Fibroblast of pulmonary artery (primary cell): Measurements from ENCODE around the gene USP44.

Experiments
- DNase-seq: peaks from one replicate; pipeline ENCODE4 v3.0.0-alpha.2; 2010; ENCODE audit warnings: low read depth
- H3K4me3 ChIP-seq: replicated peaks from 2 replicates; pipeline ENCODE4 v1.5.1; 2011; ENCODE audit warnings: low read depth, mild to moderate bottlenecking, control low read depth, low read length, moderate library complexity
- TF ChIP-seq, protein P1 (sequence below): IDR thresholded peaks from 2 replicates; pipeline ENCODE4 v1.5.1; 2011; ENCODE audit warnings: mild to moderate bottlenecking, control low read depth, low read length, inconsistent platforms; ENCODE audit errors: missing control alignments

Gene USP44

GRCh38 chr12:95541436-95541835 is 9.8 kb downstream of the USP44 start:
- TF ChIP-seq, protein P1, sequence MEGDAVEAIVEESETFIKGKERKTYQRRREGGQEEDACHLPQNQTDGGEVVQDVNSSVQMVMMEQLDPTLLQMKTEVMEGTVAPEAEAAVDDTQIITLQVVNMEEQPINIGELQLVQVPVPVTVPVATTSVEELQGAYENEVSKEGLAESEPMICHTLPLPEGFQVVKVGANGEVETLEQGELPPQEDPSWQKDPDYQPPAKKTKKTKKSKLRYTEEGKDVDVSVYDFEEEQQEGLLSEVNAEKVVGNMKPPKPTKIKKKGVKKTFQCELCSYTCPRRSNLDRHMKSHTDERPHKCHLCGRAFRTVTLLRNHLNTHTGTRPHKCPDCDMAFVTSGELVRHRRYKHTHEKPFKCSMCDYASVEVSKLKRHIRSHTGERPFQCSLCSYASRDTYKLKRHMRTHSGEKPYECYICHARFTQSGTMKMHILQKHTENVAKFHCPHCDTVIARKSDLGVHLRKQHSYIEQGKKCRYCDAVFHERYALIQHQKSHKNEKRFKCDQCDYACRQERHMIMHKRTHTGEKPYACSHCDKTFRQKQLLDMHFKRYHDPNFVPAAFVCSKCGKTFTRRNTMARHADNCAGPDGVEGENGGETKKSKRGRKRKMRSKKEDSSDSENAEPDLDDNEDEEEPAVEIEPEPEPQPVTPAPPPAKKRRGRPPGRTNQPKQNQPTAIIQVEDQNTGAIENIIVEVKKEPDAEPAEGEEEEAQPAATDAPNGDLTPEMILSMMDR: no peak
- no peak for DNase-seq
- H3K4me3 ChIP-seq: no peak overlapping the region

GRCh38 chr12:95538656-95539055 is 12.6 kb downstream of the USP44 start:
- TF ChIP-seq, protein P1: no peak
- H3K4me3 ChIP-seq: no peak overlapping the region
- no peak for DNase-seq

- no peak for DNase-seq
Measured at GRCh38 chr12:95538006-95538405, 13.3 kb downstream of the USP44 start.

GRCh38 chr12:95533985-95534384 is 17.3 kb downstream of the USP44 start:
- H3K4me3 ChIP-seq: no peak overlapping the region
- TF ChIP-seq, protein P1: no peak
- DNase-seq: no peak

More at GRCh38 chr12:95538006-95538405, 13.3 kb downstream of the USP44 start:
- TF ChIP-seq, protein P1: no peak
- no peak overlapping the region for H3K4me3 ChIP-seq

DNA sequence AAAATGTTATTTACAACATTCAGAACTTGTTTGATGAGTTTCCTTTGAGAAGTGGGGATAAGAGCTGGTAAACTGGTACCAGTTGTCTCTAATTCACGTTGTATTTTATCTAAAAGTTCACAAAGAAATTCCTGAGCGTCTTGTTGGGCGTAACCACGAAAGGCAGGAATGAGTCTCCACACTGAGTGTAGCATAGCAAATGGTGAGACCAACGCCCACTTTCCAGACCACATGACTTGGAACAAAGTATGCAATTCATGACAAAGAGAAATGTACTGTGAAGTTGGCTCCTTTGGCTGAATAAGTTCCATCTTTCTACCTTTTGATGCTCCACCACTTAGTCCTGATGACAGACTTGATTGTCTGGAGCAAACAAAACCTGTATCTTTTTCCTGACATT is 18.4 kb downstream of the USP44 start:
- peak; percentile 47 for DNase-seq
- TF ChIP-seq, protein P1: no peak

DNA sequence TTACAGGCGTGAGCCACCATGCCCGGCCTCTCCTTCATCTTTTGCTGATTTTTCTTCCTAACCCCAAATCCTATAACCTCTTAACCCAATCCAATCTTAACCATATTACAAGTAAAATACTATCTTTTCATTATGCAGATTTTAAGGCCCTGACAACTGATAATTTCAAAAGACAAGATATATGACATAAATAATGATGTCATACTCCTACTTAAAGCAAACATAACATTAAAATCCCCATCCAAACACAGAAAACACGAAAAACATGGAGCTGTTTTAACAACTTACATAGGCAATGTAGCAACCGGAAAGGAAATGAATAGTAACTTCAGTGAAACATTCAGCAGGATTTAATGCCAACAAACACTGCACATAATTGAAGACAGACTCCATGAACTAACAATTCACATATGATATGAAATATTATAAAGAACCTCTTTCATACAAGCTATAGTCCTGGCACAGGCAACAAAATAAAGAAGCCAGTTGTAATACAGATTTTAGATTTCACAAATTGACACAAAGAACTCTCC is 21.5 kb downstream of the USP44 start:
- DNase-seq: peak; percentile 9
- no peak overlapping the region for H3K4me3 ChIP-seq
- TF ChIP-seq, protein P1: no peak

More for the DNA sequence above, 18.4 kb downstream of the USP44 start:
- no peak overlapping the region for H3K4me3 ChIP-seq

DNA sequence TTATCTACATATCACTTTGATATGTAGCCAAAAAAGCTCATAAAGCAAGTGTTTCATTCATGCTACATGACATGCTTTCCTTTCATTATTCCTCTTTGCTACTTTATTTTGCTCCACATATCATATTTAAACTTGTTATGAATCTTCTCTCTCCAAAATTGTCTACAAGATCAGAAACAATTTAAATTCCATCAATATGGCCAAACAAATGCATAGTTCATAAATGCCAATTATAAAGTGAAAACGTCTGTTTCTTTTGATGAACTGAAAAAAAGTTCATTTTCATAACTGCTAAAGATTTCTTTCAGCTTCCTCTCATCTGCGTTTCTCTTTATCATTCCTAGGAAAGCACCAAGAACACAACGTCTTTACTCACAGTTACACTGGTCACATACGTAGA is 22.8 kb downstream of the USP44 start:
- H3K4me3 ChIP-seq: no peak overlapping the region
- TF ChIP-seq, protein P1: no peak
- DNase-seq: no peak
